HepG2 (cell line): ENCODE data around the gene GPR162. TPM values are rescaled to one million over a fixed set of nuclear protein-coding genes. Genes with fewer than 3 reads are reported as not detected.

Experiments used
- DR1 ChIP-seq: sonication (generic); formaldehyde crosslinking; IDR thresholded peaks from 2 replicates; pipeline ENCODE4 v1.8.0; 2021; ENCODE audit warnings: mild to moderate bottlenecking, missing genetic modification reagents, inconsistent platforms
- GZF1 ChIP-seq: sonication (generic); formaldehyde crosslinking; IDR thresholded peaks from 2 replicates; pipeline ENCODE4 v1.5.1; 2020; ENCODE audit warnings: mild to moderate bottlenecking, missing genetic modification reagents
- HOXA3 ChIP-seq: sonication (generic); formaldehyde crosslinking; IDR thresholded peaks from 2 replicates; pipeline ENCODE4 v1.5.0; 2020; ENCODE audit warnings: missing genetic modification reagents
- JARID2 ChIP-seq: sonication (generic); formaldehyde crosslinking; IDR thresholded peaks from 2 replicates; pipeline ENCODE4 v1.8.1; 2023; ENCODE audit warnings: missing genetic modification reagents, inconsistent platforms; ENCODE audit not compliant: insufficient replicate concordance
- KDM1A ChIP-seq: IDR thresholded peaks from 2 replicates; pipeline ENCODE4 v1.6.1; 2016; ENCODE audit warnings: missing compliant biosample characterization
- SNAPC2 ChIP-seq: sonication (generic); formaldehyde crosslinking; IDR thresholded peaks from 2 replicates; pipeline ENCODE4 v1.8.1; 2022; ENCODE audit warnings: mild to moderate bottlenecking, missing genetic modification reagents
- ZNF572 ChIP-seq: sonication (generic); formaldehyde crosslinking; IDR thresholded peaks from 2 replicates; pipeline ENCODE4 v1.5.1; 2020; ENCODE audit warnings: mild to moderate bottlenecking, missing genetic modification reagents
- ZNF607 ChIP-seq: sonication (generic); formaldehyde crosslinking; IDR thresholded peaks from 2 replicates; pipeline ENCODE4 v1.5.1; 2020; ENCODE audit warnings: missing genetic modification reagents, mild to moderate bottlenecking, borderline replicate concordance
- ZNF839 ChIP-seq: sonication (generic); formaldehyde crosslinking; IDR thresholded peaks from 2 replicates; pipeline ENCODE4 v1.4.0; 2020; ENCODE audit warnings: missing genetic modification reagents, mild to moderate bottlenecking, borderline replicate concordance
- polyA plus RNA-seq, 8 experiments: library from polyadenylated mRNA; depleted of rRNA in 3 of 8; stranded (reverse) in 7 of 8; unstranded in 1 of 8; fragments of >200 nt; fragmentation: Illumina TruSeq in 4 of 8; extraction: Trizol in 4 of 8; gene quantifications; 2 replicates each; pipeline versions ENCODE4 v1.2.1 to v1.2.3, GENCODE V29; 2011 to 2016; ENCODE audit warnings: low read depth in 4 of 8, missing spikeins in 1 of 8, mixed read lengths in 1 of 8; ENCODE audit not compliant: insufficient read depth in 1 of 8
- total RNA-seq, 5 experiments: library from RNA; depleted of rRNA; stranded (reverse); fragments of >200 nt; fragmentation: Illumina TruSeq; extraction: Trizol; gene quantifications; 2 replicates each; pipeline ENCODE4 v1.2.3, GENCODE V29; 2016; ENCODE audit warnings: low read depth in 1 of 5
- TF ChIP-seq, protein P1 (sequence below): sonication (generic); formaldehyde crosslinking; IDR thresholded peaks from 2 replicates; pipeline ENCODE4 v1.4.0; 2020; ENCODE audit warnings: missing genetic modification reagents
- TF ChIP-seq, protein P2 (sequence below): sonication (generic); formaldehyde crosslinking; IDR thresholded peaks from 2 replicates; pipeline ENCODE4 v1.4.0; 2020; ENCODE audit warnings: missing genetic modification reagents
- TF ChIP-seq, protein P3 (sequence below): IDR thresholded peaks from 2 replicates; pipeline ENCODE4 v1.6.1; 2016

Gene GPR162
- total and polyA plus RNA-seq, 2 of the 13 experiments (the other 11 are each of a cell fraction or from before 2014, with no cell fraction given) = 0.08 TPM; not detected in 1

DNA sequence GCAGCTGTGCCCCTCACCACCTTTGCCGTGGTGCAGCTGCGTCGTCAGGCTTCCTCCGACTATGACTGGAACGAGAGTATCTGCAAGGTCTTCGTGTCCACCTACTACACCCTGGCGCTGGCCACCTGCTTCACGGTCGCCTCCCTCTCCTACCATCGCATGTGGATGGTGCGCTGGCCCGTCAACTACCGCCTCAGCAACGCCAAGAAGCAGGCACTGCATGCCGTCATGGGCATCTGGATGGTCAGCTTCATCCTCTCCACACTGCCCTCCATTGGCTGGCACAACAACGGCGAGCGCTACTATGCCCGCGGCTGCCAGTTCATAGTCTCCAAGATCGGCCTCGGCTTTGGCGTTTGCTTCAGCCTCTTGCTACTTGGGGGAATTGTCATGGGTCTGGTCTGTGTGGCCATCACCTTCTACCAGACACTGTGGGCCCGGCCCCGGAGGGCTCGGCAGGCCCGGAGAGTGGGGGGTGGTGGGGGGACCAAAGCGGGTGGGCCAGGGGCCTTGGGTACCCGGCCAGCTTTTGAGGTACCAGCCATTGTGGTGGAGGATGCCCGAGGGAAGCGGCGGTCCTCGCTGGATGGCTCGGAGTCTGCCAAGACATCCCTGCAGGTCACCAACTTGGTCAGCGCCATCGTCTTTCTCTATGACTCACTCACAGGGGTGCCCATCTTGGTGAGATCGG is 2.6 kb downstream of the GPR162 start (continued):
- TF ChIP-seq, protein P1, sequence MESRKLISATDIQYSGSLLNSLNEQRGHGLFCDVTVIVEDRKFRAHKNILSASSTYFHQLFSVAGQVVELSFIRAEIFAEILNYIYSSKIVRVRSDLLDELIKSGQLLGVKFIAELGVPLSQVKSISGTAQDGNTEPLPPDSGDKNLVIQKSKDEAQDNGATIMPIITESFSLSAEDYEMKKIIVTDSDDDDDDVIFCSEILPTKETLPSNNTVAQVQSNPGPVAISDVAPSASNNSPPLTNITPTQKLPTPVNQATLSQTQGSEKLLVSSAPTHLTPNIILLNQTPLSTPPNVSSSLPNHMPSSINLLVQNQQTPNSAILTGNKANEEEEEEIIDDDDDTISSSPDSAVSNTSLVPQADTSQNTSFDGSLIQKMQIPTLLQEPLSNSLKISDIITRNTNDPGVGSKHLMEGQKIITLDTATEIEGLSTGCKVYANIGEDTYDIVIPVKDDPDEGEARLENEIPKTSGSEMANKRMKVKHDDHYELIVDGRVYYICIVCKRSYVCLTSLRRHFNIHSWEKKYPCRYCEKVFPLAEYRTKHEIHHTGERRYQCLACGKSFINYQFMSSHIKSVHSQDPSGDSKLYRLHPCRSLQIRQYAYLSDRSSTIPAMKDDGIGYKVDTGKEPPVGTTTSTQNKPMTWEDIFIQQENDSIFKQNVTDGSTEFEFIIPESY (CRISPR knock-in tag) = peak; percentile 82
- TF ChIP-seq, protein P2, sequence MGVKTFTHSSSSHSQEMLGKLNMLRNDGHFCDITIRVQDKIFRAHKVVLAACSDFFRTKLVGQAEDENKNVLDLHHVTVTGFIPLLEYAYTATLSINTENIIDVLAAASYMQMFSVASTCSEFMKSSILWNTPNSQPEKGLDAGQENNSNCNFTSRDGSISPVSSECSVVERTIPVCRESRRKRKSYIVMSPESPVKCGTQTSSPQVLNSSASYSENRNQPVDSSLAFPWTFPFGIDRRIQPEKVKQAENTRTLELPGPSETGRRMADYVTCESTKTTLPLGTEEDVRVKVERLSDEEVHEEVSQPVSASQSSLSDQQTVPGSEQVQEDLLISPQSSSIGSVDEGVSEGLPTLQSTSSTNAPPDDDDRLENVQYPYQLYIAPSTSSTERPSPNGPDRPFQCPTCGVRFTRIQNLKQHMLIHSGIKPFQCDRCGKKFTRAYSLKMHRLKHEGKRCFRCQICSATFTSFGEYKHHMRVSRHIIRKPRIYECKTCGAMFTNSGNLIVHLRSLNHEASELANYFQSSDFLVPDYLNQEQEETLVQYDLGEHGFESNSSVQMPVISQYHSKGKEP = no peak
- TF ChIP-seq ZNF607 = no peak
- TF ChIP-seq HOXA3 (CRISPR knock-in tag) = 0 out of 2 replicates have a peak, but pooled peaks have one; percentile 40
- no peak for TF ChIP-seq DR1
- TF ChIP-seq GZF1 (CRISPR knock-in tag) = no peak
- TF ChIP-seq, protein P3, sequence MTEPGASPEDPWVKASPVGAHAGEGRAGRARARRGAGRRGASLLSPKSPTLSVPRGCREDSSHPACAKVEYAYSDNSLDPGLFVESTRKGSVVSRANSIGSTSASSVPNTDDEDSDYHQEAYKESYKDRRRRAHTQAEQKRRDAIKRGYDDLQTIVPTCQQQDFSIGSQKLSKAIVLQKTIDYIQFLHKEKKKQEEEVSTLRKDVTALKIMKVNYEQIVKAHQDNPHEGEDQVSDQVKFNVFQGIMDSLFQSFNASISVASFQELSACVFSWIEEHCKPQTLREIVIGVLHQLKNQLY = no peak
- no peak for TF ChIP-seq ZNF839 (CRISPR knock-in tag)
- no peak for TF ChIP-seq KDM1A (CRISPR knock-in tag)
- TF ChIP-seq JARID2 (CRISPR knock-in tag) = no peak
- no peak for TF ChIP-seq SNAPC2
- TF ChIP-seq ZNF572 (CRISPR knock-in tag) = no peak
